ENCODE data around the gene JMJD1C. TPM values are rescaled to one million over a fixed set of nuclear protein-coding genes. Genes with fewer than 3 reads are reported as not detected.
A peak's percentile ranks its signal among the peaks of the same experiment; 100 is the strongest.

JMJD1C gene
- total RNA-seq, 1 experiment from 2014 or later = 89.7 TPM

GRCh38 chr10:63143987-63144386, 321.8 kb downstream of the JMJD1C start:
- no peaks in the 10 kb centered on the region for H3K27me3 ChIP-seq (replicated peaks; ENCODE audit: control insufficient read depth, insufficient read depth, low read length)
- Mint-ChIP-seq H3K9me3 (ENCODE audit: unreplicated experiment) (no peaks in the 10 kb centered on the region), H3K36me3 (ENCODE audit: insufficient read depth, unreplicated experiment) (peaks cover 39% of the 10 kb centered on the region), H3K27ac (ENCODE audit: unreplicated experiment) (peak overlapping the region; percentile 32), H3K4me1 (ENCODE audit: low read depth, unreplicated experiment) (peaks cover 6% of the 10 kb centered on the region), H3K4me3 (ENCODE audit: unreplicated experiment) (no peak overlapping the region), H3K27me3 (ENCODE audit: insufficient read depth, unreplicated experiment) (no peaks in the 10 kb centered on the region)
- no peaks in the 10 kb centered on the region for H3K9me3 ChIP-seq
- ChIA-PET CTCF (interaction anchor here (0.7 kb wide), 1 partner anchor 495 kb away, joined by 3 read pairs; no protein-coding TSS in a partner anchor), POLR2A (no interaction called here)
- no peak for DNase-seq
- intact Hi-C loops (cut with micrococcal nuclease; ENCODE audit: unreplicated experiment) = no loop called here
- no TSS peak for BruUV-seq (replicated peaks)
- no peaks in the 10 kb centered on the region; the same call in 1 of the 2 replicates for H3K36me3 ChIP-seq (ENCODE audit: control insufficient read depth, insufficient read depth, low read length)
- H3K4me1 ChIP-seq = no peaks in the 10 kb centered on the region
- TF ChIP-seq CTCF (IDR thresholded peaks at IDR 0.05; ENCODE audit: insufficient read depth in 1 of 2, low read depth in 1 of 2, low read length in 1 of 2, severe bottlenecking in 1 of 2, unreplicated experiment in 1 of 2) = no peak
- H3K4me3 ChIP-seq (ENCODE audit: low read depth, low read length) = no peak overlapping the region

GRCh38 chr10:63142136-63142535, 323.6 kb downstream of the JMJD1C start:
- no peaks in the 10 kb centered on the region for H3K27me3 ChIP-seq (replicated peaks; ENCODE audit: control insufficient read depth, insufficient read depth, low read length)
- H3K27ac Mint-ChIP-seq (ENCODE audit: unreplicated experiment) = no peak overlapping the region
- no peaks in the 10 kb centered on the region for H3K27me3 Mint-ChIP-seq (ENCODE audit: insufficient read depth, unreplicated experiment)
- no peaks in the 10 kb centered on the region; the same call in 1 of the 2 replicates for H3K36me3 ChIP-seq (ENCODE audit: control insufficient read depth, insufficient read depth, low read length)
- no TSS peak for BruUV-seq (replicated peaks)
- H3K4me1 ChIP-seq = no peaks in the 10 kb centered on the region
- no peaks in the 10 kb centered on the region for H3K9me3 Mint-ChIP-seq (ENCODE audit: unreplicated experiment)
- H3K9me3 ChIP-seq = no peaks in the 10 kb centered on the region
- intact Hi-C loops (cut with micrococcal nuclease; ENCODE audit: unreplicated experiment) = no loop called here
- TF ChIP-seq CTCF (IDR thresholded peaks at IDR 0.05; ENCODE audit: insufficient read depth in 1 of 2, low read depth in 1 of 2, low read length in 1 of 2, severe bottlenecking in 1 of 2, unreplicated experiment in 1 of 2) = no peak
- no peak for DNase-seq
- POLR2A ChIA-PET = interaction anchor here (0.9 kb wide), 1 partner anchor 9 kb away, joined by 4 read pairs; the partner anchor contains the start of gene NRBF2
- H3K4me1 Mint-ChIP-seq (ENCODE audit: low read depth, unreplicated experiment) = peaks cover 13% of the 10 kb centered on the region
- no peak overlapping the region for H3K4me3 Mint-ChIP-seq (ENCODE audit: unreplicated experiment)
- CTCF ChIA-PET = interaction anchor here (0.7 to 1.0 kb wide), 3 partner anchors 16 to 44 kb away, joined by 3 to 7 read pairs (median 3); no protein-coding TSS in a partner anchor
- no peak overlapping the region for H3K4me3 ChIP-seq (ENCODE audit: low read depth, low read length)
- H3K36me3 Mint-ChIP-seq (ENCODE audit: insufficient read depth, unreplicated experiment) = peaks cover 25% of the 10 kb centered on the region

GRCh38 chr10:63140077-63140476, 325.7 kb downstream of the JMJD1C start:
- DNase-seq = no peak
- Mint-ChIP-seq H3K36me3 (ENCODE audit: insufficient read depth, unreplicated experiment) (peaks cover 25% of the 10 kb centered on the region), H3K4me3 (ENCODE audit: unreplicated experiment) (no peak overlapping the region), H3K4me1 (ENCODE audit: low read depth, unreplicated experiment) (peaks cover 13% of the 10 kb centered on the region), H3K27ac (ENCODE audit: unreplicated experiment) (peak overlapping the region; percentile 39), H3K27me3 (ENCODE audit: insufficient read depth, unreplicated experiment) (no peaks in the 10 kb centered on the region), H3K9me3 (ENCODE audit: unreplicated experiment) (no peaks in the 10 kb centered on the region)
- BruUV-seq (replicated peaks) = no TSS peak
- intact Hi-C loops (cut with micrococcal nuclease; ENCODE audit: unreplicated experiment) = no loop called here
- Histone ChIP-seq H3K27me3 (replicated peaks; ENCODE audit: control insufficient read depth, insufficient read depth, low read length) (no peaks in the 10 kb centered on the region), H3K4me1 (no peaks in the 10 kb centered on the region), H3K9me3 (no peaks in the 10 kb centered on the region), H3K4me3 (ENCODE audit: low read depth, low read length) (no peak overlapping the region), H3K36me3 (ENCODE audit: control insufficient read depth, insufficient read depth, low read length) (no peaks in the 10 kb centered on the region)
- POLR2A ChIA-PET = no interaction called here
- no peak for TF ChIP-seq CTCF (IDR thresholded peaks at IDR 0.05; ENCODE audit: insufficient read depth in 1 of 2, low read depth in 1 of 2, low read length in 1 of 2, severe bottlenecking in 1 of 2, unreplicated experiment in 1 of 2)
- CTCF ChIA-PET = interaction anchor here (1.3 kb wide), 1 partner anchor 18 kb away, joined by 5 read pairs; no protein-coding TSS in a partner anchor

Measured in Caco-2 (cell line).